Left renal cortex interstitium (tissue), 4 donors: ENCODE results near the gene TESK2. TPM values are rescaled to one million over a fixed set of nuclear protein-coding genes. Genes with fewer than 3 reads are reported as not detected.

Source experiments
- DNase-seq, 4 donors: peaks; one replicate each; pipeline ENCODE4 v3.0.0-alpha.2; 2013; ENCODE audit warnings: low read depth in 4 of 4, low spot score in 2 of 4, missing footprints in 1 of 4
- polyA plus RNA-seq, 4 donors: library from polyadenylated mRNA; unstranded; fragments of 120-200 nt; gene quantifications; one replicate each; pipeline ENCODE4 v1.2.1, GENCODE V29; 2013; ENCODE audit not compliant: insufficient read length in 4 of 4

TESK2 gene
- polyA plus RNA-seq, 4 donors, result 6.6 to 7.7 (median 6.9) TPM

- no peak for DNase-seq
Observed at GRCh38 chr1:45314266-45314665, 176.7 kb downstream of the TESK2 start.

- no peak for DNase-seq
Observed at GRCh38 chr1:45306905-45307304, 184.1 kb downstream of the TESK2 start.

GRCh38 chr1:45306319-45306718 is 184.6 kb downstream of the TESK2 start:
- no peak for DNase-seq

GRCh38 chr1:45305231-45305630 is 185.7 kb downstream of the TESK2 start:
- DNase-seq, result no peak

GRCh38 chr1:45304311-45305081 is 186.5 kb downstream of the TESK2 start:
- DNase-seq, result no peak

GRCh38 chr1:45303520-45304310 is 187.2 kb downstream of the TESK2 start:
- peak; percentile 81 to 96 (median 92) for DNase-seq

GRCh38 chr1:45302505-45303150 is 188.3 kb downstream of the TESK2 start:
- no peak for DNase-seq

GRCh38 chr1:45300669-45300997 is 190.3 kb downstream of the TESK2 start:
- no peak for DNase-seq

GRCh38 chr1:45299981-45300668 is 190.8 kb downstream of the TESK2 start:
- DNase-seq, result peak in 2 of 4 donors; percentile 45 to 77

- DNase-seq, result no peak
Observed at GRCh38 chr1:45299296-45299695, 191.7 kb downstream of the TESK2 start.

GRCh38 chr1:45297666-45298356 is 193.2 kb downstream of the TESK2 start:
- DNase-seq, result no peak

Other genes starting within 250 kb of the TESK2 start
- 1 to 10 TPM; 2.9 to 5.4 (median 3.6) TPM for gene HPDL, start 164.3 kb downstream of the TESK2 start, polyA plus RNA-seq
- gene TOE1, start 151.0 kb downstream of the TESK2 start, polyA plus RNA-seq, result 10 to 100 TPM; 12.0 to 15.2 (median 14.5) TPM
- 10 to 100 TPM; 23.0 to 49.4 (median 35.2) TPM for gene MUTYH, start 150.7 kb downstream of the TESK2 start, polyA plus RNA-seq
- 1 to 10 TPM; 1.0 to 2.4 (median 1.8) TPM for gene CCDC163, start 8.9 kb upstream of the TESK2 start, polyA plus RNA-seq
- gene MMACHC, start 9.1 kb upstream of the TESK2 start, polyA plus RNA-seq, result 10 to 100 TPM; 12.2 to 14.2 (median 13.6) TPM
- 100 to 1,000 TPM; 284 to 370 (median 317) TPM for gene PRDX1, start 30.7 kb upstream of the TESK2 start, polyA plus RNA-seq
- gene AKR1A1, start 59.7 kb upstream of the TESK2 start, polyA plus RNA-seq, result 100 to 1,000 TPM; 287 to 318 (median 292) TPM
- 100 to 1,000 TPM; 238 to 442 (median 326) TPM for gene NASP, start 92.9 kb upstream of the TESK2 start, polyA plus RNA-seq
- gene CCDC17, start 132.9 kb upstream of the TESK2 start, polyA plus RNA-seq, result 1 to 10 TPM; 1.2 to 3.2 (median 1.8) TPM
- 100 to 1,000 TPM in 3 of 4 donors, 10 to 100 TPM in 1; 82.4 to 131 (median 109) TPM for gene GPBP1L1, start 195.4 kb upstream of the TESK2 start, polyA plus RNA-seq
- 10 to 100 TPM; 45.4 to 61.8 (median 51.8) TPM for gene TMEM69, start 197.0 kb upstream of the TESK2 start, polyA plus RNA-seq